ENCODE data around the gene FAM167B.
"Not testable (repeated sequence)": the region's sequence is repeated elsewhere in the genome, so short reads cannot be mapped to it uniquely, and the experiment has no call there.

FAM167B gene

GRCh38 chr1:32224285-32224684, 22.7 kb upstream of the FAM167B start:
- no peak for DNase-seq

- no peak for DNase-seq
These were observed 18.3 kb upstream of the FAM167B start for GRCh38 chr1:32228771-32229170.

GRCh38 chr1:32231843-32232432, 15.1 kb upstream of the FAM167B start:
- no peak for DNase-seq

DNA sequence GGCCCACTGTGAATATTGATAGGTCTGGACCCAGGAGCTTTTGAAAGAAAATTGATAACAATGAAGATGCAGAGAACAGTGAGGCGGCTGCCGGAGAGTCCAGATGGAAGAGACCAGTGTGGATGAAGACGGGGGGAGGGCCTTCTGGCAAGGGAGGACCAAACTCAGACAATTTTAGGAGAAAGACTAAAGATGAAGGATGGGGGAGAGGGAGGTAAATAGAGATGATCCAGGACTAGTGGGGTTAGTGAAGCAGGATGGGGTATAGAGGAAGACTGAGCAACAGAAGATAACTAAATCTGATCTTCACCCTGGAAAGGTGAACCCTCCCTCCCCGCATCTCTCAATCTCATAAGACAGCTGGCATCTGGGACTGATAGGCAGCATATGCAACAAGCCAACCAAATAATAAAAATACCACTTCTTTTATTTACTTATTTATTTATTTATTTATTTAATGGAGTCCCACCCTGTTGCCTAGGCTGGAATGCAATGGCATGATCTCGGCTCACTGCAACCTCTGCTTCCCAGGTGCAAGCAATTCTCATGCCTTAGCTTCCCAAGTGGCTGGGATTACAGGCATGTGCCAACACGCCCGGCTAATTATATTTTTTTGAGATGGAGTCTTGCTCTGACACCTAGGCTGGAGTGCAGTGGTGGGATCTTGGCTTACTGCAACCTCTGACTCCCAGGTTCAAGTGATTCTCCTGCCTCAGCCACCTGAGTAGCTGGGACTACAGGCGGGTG, 14.3 kb upstream of the FAM167B start:
- DNase-seq = no peak

- no peak for DNase-seq
These were observed 12.2 kb upstream of the FAM167B start for GRCh38 chr1:32234792-32235191.

GRCh38 chr1:32239337-32239736, 7.7 kb upstream of the FAM167B start:
- no peak for DNase-seq

DNA sequence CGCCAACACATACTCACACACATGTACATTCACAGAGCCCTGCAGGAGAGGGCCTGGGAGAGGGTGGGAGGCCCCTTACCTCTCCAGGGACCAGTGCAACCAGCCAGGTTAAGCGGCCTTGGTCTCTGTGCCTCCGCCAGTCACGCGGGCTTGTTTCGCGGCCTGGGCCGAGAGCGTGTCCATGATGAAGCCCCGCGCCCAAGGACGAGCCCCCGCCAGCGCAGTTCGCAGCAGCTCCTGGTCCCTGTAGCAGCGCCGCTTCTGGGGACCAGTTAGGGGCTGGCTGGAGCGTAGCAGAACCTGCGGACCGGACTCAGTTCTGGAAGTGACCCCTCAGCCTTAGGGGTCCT, 7.3 kb upstream of the FAM167B start:
- DNase-seq = no peak

DNA sequence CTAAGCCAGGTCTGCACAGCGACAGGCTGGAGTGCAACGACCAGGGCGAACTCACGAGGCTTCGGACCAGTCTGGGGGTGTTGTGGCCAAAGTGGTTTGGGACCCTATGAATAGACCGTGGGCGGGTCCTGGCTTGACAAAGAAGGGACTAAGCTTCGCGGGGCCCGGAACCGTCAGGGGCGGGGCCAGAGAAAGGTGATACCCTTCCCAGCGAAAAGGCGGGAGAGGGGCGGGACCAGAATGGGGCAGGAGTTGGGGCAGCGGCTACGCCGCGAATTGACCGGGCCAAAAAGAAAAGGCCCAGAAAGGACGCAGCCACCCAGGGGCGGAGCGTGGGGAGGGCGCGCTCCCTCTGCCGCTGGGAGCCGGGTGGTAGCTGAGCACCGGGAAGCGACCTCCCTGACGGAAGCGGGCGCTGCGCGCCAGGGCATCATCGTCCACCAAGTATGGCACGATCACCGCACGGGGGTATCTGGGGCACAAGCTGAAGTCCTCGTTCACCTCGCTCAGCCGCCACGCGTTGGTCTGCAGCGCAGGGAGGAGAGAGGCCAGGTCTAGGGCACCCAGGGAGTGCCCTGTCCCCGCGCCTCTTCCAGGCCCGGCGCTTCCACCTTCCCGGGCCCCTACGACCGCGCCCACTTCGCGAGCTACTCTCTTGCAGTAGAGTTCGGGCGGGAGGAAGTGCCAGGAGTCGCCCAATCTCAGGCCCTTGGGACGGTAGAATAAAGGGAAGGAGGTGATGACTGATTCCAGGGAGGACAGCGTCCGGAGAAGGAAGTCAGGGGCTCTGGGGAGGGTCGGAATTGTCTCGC, 6.7 kb upstream of the FAM167B start:
- peak; percentile 50 for DNase-seq

DNA sequence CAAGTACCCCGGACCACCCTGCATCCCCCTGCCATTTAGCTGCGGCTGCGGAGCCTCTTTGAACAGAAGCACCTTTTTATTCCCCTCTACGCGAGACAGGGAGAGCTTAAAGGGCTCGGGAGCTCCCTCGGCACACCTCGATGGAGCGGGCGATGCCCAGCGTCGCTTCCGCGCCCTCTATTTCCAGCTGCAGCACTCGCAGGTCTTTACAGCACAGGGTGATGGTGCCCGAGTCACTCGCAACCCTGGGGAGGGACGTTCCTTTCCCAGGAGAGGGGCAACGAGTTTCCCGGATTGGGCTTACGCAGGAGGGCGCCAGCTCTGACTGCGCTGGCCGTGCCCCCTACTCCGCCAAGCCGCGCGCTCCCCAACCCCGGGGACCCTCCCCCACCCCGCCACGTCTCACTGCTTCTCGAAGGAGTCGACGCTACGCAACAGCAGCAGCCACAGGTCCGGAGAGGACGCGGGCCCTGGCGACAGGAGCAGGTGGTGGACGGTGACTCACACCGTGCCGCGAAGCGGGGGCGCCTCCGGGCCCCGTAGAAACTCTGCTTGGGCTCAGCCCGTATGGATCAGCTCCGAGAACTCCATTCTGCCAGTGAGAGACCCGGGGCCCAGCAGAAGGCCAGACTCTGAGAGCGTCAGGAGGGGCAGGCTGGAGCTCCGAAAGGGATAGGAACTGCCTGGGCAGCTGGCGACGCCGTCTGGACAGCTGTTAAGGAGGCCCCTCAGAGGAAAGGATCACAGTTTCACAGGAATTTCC, 5.8 kb upstream of the FAM167B start:
- DNase-seq = no peak

DNA sequence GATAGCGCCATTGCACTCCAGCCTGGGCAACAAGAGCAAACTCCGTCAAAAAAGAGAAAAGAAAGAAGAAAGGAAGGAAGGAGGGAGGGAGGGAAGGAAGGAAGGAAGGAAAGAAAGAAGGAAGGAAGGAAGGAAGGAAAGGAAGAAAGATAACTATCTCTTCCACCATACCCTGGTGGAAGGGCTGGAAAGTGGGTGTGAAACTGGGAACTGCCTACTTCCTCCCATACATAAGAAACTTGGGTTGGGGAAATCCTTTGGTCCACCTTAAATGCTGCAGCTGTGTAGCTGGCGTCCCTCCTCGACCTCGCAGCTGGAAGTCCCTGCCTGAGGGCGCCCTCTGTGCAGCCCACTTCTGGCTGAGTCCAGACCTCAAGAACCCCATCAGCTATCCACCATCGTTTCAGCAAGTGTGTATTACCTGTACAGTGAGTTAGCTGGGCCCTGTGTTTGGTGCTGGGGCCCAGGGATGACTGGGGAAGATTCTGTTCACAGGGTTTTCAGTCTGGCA, 4.6 kb upstream of the FAM167B start:
- no peak for DNase-seq

GRCh38 chr1:32247452-32247851, 430 bp downstream of the FAM167B start:
- DNase-seq = no peak

DNA sequence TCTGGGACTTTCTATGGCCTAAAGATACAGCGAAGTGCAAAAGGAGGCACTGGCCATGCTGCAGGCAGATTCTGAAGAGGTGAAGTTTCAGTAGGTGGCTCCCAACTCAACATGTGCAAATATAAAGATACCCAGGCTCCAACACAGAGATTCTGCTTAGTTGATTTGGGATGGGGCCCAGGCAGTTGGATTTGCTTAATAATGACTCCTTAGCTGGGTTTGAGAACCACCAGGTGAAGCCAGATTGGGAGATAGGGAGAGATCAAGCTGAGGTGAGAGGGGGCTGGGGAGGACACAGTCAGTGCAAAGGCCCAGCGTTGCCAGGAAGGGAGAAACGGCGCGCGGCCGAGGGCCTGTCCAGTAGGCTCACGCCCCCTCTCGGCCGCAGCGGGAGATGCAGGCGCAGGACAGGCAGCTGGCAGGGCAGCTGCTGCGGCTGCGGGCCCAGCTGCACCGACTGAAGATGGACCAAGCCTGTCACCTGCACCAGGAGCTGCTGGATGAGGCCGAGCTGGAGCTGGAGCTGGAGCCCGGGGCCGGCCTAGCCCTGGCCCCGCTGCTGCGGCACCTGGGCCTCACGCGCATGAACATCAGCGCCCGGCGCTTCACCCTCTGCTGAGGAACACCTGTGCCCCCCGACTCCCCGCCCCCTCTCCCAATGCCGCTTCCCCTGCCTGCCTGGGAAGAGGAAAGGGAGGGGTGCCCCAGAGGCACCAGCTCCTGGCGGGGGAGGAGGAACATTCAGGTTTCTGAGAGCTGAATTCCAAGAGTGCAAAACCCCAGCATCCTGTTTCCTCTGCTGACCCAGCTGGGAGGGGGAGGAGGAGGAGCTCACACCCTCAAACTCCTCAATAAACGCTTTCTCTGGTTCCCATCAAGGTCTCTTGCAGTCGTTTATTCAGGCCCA, 1.2 kb downstream of the FAM167B start:
- DNase-seq = peak; percentile 30

- DNase-seq = no peak
These were observed 3.0 kb downstream of the FAM167B start for GRCh38 chr1:32249831-32250525.

DNA sequence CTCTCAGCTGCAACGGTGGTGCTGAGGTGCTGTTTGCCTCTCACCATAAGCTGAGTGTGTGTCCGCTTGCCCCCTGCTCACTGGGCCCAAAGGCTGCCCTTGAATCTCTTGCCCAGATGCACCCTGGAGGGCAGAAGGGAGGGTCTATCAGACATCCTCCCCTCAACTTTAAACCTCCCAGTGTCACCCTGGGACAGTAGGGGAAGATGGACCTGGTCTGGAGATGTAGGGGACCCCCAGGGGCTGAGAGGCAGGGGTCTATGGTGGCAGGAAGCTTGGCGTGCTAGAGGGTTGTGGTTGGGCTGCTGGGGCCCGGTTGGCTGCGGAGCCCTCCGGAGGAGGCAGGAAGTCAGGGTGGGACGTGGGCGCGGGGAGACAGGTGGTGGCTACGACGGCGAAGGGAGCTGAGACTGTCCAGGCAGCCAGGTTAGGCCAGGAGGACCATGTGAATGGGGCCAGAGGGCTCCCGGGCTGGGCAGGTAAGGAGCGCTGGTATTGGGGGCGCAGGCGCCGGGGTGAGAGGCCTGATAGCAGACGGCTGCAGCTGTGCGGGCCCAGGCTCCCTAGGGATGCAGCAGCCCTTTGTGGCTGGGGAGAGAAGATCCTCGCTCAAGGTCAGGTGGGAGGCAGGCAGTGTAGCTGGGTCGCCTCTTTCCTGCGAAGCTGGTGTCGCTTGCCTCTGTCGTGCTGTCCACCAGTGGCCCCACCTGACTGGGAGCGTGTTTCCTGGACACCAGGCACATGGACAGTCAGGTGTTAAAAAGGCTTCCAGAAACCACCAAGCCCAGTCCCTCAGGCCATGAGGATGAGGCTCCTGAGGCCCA, 4.1 kb downstream of the FAM167B start, which contains the start of gene LCK:
Gene LCK, plus strand, starts transcription at position 373 of the 824 bp plus-strand sequence. CDS start 23,065 bp downstream, outside the sequence.
- no peak for DNase-seq

DNA sequence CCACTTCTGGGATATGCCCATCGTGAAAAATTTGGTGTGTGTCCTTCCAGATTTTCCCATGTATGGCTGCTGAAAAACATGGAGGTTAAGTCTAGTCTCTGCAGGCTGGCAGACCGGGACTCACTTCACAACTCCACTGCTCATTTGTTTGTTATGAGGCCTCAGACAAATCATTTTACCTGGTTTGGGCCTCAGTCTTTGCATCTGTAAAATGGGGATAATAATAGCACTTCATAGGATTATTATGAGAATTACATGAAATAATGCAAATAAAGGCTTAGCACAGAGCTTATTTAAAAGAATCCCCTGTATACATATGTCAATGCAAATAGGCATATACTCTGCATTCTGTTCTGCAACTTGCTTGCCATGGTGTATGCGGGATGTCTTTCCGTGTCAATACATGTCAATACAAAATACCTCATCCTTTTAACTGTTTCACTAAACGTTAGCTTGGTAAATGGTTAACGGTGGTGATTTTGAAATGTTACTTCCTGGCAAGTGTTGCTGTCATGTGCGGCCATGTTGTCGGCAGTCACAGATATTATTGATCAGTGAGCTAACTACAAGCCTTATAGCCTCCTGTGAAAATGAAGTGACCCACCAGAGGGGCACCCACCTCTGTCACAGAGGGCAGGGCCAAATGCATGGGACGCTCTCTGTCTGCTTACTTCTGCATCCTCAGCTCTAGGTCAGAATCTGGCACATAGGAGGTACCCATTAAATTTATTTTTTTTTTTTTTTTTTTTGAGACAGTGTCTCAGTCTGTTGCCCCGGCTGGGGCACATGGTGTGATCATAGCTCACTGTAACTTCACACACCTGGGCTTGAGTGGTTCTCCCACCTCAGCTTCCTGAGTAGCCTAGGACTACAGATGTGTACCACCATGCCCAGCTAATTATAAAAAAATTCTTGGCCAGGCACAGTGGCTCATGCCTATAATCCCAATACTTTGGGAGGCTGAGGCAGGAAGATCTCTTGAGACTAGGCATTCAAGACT, 8.3 kb downstream of the FAM167B start:
- DNase-seq = no peak

DNA sequence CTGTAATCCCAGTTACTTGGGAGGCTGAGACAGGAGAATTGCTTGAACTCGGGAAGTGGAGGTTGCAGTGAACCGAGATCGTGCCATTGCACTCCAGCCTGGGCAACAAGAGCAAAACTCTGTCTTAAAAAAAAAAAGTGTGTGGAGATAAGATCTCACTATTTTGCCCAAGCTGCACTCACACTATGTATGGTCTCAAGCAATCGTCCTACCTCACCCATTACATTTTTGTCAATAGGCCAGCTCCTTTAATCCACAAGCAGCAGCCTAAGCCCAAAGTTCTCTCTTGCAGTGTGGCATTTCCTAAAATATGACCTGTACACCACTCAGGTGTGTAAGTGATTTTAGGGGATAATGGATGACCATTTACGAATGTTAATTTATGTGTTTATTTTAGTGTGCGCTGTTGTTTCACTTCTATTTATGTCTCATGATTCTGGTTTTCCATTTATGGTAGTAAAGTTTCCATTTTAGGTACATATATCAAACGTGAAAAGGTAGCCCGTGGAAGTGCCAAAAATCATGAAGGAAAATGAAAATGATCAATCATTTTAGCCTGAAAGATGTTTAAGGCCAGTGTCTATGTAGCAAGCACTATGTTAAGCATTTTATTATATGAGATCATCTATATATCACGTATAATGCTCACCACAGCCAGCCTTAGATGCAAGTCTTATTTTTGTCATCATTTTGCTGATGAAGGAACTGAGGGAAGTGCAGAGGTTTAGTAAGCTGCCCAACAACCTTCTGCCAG, 9.6 kb downstream of the FAM167B start:
- DNase-seq = no peak

- no peak for DNase-seq
These were observed 10.1 kb downstream of the FAM167B start for GRCh38 chr1:32257227-32257508.

GRCh38 chr1:32263236-32263593, 16.2 kb downstream of the FAM167B start:
- not testable (repeated sequence) for DNase-seq

All from NCI-H1048 (cell line).